ENCODE results near the gene GNAT1.

GRCh38 chr3:50150404-50150750 lies 41.0 kb upstream of the GNAT1 start:
- TF ChIP-seq CTCF (IDR thresholded peaks at IDR 0.05) (no peak), POLR2A (IDR thresholded peaks at IDR 0.05) (no peak), EP300 (IDR thresholded peaks at IDR 0.05) (no peak), POLR2AphosphoS5 (IDR thresholded peaks at IDR 0.05) (no peak)
